ENCODE measurements around the gene MAGEL2.

DNA sequence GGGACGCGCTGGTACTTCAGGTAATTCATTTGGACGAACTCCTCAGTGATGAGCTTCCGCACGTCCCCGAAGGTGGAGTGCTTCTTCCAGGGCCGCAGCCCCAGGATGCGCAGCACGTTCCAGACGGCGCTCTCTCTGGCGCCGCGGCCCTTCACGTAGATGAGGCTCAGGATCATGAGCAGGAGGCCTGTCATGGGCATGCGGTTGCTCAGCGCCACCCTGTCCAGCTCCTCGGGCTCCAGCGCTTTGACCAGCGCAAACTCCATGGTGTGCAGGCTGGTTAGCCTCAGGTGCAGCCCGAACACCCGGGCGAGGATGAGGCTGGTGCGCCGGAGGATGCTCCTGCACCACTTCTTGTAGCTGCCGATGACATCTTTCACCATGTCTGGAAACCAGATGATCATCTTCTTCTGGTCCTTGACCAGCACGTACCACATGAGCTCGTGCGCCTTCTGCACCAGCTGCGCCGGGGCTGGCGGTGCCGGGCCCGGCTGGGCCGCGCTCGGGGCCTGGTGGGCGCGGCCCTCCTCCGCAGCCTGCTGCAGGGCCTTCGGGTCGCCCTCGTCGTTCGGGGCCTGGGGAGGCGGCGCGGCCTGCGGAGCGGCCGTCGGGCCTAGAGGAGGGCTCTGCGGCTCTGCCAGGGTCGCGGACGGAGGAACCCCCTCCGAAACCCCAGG is 38.9 kb upstream of the MAGEL2 start:
- TF ChIP-seq, protein P1, sequence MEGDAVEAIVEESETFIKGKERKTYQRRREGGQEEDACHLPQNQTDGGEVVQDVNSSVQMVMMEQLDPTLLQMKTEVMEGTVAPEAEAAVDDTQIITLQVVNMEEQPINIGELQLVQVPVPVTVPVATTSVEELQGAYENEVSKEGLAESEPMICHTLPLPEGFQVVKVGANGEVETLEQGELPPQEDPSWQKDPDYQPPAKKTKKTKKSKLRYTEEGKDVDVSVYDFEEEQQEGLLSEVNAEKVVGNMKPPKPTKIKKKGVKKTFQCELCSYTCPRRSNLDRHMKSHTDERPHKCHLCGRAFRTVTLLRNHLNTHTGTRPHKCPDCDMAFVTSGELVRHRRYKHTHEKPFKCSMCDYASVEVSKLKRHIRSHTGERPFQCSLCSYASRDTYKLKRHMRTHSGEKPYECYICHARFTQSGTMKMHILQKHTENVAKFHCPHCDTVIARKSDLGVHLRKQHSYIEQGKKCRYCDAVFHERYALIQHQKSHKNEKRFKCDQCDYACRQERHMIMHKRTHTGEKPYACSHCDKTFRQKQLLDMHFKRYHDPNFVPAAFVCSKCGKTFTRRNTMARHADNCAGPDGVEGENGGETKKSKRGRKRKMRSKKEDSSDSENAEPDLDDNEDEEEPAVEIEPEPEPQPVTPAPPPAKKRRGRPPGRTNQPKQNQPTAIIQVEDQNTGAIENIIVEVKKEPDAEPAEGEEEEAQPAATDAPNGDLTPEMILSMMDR (IDR thresholded peaks at IDR 0.05), result no peak
- TF ChIP-seq POLR2A (IDR thresholded peaks at IDR 0.05), result no peak

All from right lobe of liver (tissue), 4 donors.